ENCODE results near the gene CCSER1.
"Not testable (repeated sequence)": the region's sequence is repeated elsewhere in the genome, so short reads cannot be mapped to it uniquely, and the experiment has no call there.

CCSER1 gene

GRCh38 chr4:91319556-91320268 is 1192.5 kb downstream of the CCSER1 start:
- no peak for DNase-seq

- no peak for DNase-seq
Observed at GRCh38 chr4:91322961-91323360, 1195.8 kb downstream of the CCSER1 start.

DNA sequence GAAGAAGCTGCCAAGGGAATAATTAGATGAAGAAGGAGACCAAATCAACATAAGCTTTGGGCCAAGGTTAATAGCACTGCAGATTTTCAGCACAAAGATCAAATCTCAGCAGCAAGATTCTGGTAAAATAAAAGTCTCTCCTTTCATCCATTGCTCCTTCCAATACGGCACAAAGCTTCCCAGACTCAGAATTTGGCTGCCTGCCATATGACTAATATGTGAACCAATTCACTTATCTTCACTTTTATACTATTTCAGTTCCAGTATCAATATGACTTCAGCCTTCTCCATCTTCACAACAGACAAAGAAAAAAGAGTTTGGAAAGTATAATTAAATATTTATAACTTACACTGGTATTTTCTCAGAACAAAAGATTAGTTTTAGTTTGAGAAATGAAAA is 1198.3 kb downstream of the CCSER1 start:
- no peak for DNase-seq

DNA sequence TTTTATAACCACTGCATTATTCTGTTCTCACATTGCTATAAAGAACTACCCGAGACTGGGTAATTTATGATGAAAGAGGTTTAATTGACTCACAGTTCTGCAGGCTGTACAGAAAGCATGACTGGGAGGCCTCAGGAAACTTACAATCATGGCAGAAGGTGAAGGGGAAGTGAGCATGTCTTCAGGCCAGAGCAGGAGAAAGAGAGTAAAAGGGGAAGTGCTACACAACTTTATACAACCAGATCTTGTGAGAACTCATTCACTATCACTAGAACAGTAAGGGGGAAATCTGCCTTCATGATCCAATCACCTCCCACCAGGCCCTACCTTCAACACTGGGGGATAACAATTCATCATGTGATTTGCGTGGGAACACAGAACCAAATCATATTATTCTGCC is 1199.0 kb downstream of the CCSER1 start:
- not testable (repeated sequence) for DNase-seq

GRCh38 chr4:91330555-91331137 is 1203.5 kb downstream of the CCSER1 start:
- no peak for DNase-seq

GRCh38 chr4:91340822-91341221 is 1213.6 kb downstream of the CCSER1 start:
- DNase-seq = no peak

GRCh38 chr4:91345632-91346031 is 1218.4 kb downstream of the CCSER1 start:
- no peak for DNase-seq

GRCh38 chr4:91356496-91356895 is 1229.3 kb downstream of the CCSER1 start:
- not testable (repeated sequence) for DNase-seq

DNA sequence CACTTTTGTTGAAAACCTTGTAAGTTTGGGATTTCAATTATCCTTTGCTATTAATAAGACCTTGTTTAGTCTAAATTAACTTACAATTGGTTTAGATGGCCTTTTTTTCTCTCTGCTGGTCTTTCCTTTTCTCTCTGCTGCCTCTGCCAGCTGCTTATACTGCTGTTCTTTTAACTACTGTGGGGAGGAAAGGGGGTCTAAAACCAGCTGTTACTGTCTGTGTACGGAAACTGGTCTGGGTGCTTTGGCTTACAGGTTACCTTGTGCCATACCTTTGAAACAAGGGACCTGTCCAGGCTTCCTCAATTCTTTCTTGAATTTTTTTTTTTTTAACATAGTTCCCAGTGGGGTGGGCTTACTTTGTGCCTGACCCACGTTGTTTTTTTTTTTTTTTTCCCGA is 1230.8 kb downstream of the CCSER1 start:
- DNase-seq = not testable (repeated sequence)

DNA sequence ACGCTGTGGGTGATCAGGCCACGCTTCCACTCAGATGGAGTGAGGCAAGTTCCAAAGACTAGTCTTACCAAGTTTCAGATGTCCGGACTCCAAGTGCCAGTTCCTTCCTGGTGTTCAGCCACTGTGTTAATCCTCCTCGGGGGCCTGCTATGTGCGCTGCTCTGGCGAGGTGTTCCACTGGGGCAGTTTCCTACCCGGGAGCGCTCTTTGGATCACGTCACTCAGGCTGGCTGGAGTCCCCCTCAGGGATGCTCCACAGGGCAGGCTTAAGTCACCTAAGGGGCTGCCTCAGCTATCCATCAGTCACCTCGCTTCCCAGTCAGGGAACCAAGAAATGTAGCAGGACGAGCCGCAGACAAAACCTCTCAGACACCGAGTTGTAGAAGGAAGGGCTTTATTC is 1231.4 kb downstream of the CCSER1 start:
- not testable (repeated sequence) for DNase-seq

GRCh38 chr4:91359041-91360031 is 1232.1 kb downstream of the CCSER1 start:
- DNase-seq = no peak

- DNase-seq = no peak
Observed at GRCh38 chr4:91362125-91362524, 1234.9 kb downstream of the CCSER1 start.

DNA sequence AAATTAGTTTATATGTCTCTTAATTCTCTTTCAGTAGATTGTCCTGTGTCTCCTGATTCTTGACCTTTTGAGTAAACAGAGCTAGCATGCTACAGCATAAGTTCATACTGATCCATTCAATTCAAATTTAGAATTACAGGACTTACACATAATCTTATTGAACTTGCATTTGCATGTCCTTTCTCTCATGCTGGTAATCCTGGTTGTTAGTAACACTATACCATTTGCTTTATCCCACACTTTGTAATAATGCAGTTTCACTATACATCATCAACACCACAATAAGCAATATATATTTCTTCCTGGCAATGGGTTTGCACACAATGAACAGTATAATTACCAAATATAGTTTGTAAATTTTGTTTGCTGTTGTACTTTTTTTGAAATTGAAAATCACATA is 1239.4 kb downstream of the CCSER1 start:
- no peak for DNase-seq

GRCh38 chr4:91369116-91369515 is 1241.9 kb downstream of the CCSER1 start:
- no peak for DNase-seq

GRCh38 chr4:91373546-91373945 is 1246.4 kb downstream of the CCSER1 start:
- no peak for DNase-seq

GRCh38 chr4:91405431-91405830 is 1278.2 kb downstream of the CCSER1 start:
- not testable (repeated sequence) for DNase-seq

DNA sequence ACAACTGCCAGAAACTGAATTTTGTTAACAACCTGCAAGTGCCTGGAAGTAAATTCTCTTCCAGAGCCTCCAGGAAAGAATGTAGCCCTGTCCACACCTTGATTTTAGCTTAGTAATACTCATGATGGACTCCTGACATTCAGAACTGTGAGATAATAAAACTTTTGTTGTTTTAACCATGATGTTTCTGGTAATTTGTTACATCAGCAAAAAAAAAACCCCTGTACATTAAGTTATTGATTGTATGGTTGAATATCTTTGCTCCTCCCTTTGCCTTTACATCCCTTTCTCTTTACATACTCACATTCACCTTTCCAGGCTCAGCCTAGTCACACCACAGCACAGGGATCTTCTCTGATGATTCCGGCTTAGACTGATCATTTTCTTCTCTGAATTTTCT is 1294.8 kb downstream of the CCSER1 start:
- no peak for DNase-seq

- no peak for DNase-seq
Observed at GRCh38 chr4:91426725-91427124, 1299.5 kb downstream of the CCSER1 start.

GRCh38 chr4:91427171-91427570 is 1300.0 kb downstream of the CCSER1 start:
- DNase-seq = no peak

DNA sequence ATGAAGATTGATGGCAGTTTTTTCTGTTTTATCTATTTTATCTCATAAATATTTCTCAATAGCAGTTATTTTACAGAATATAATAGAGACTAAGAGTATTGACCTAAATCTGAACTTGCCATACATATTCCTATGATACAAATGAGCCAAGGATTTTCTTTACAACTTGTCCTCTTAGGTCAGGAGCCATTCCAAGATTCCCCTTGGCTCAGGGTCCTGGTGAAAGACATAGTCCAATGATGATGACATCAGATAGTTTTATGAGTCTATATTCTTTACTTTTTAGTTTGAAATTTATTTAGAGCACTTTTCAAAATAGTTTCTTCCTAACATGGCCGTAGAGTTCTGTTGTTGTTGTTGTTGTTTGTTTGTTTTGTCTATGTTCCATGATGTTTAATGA is 1307.4 kb downstream of the CCSER1 start:
- DNase-seq = no peak

- no peak for DNase-seq
Observed at GRCh38 chr4:91436556-91436955, 1309.4 kb downstream of the CCSER1 start.

DNA sequence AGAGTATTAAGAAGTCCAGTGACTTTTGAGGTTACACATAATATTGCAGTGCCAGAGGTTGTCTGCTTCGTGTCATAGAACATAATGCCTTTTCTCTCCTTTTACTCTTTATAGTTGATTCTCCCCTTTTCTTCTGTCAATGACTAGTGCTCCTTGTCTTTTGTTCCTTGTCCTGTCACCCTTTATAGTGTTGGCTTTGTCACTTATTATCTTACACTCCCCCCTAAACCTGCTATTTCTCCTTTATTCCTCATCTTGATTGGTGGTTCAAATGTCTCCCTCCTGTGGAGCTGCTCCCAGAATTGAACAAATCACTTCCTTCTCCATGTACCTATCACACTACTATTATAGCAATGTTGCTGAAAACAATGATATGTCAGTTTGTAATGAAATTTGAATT is 1320.0 kb downstream of the CCSER1 start:
- no peak for DNase-seq

DNA sequence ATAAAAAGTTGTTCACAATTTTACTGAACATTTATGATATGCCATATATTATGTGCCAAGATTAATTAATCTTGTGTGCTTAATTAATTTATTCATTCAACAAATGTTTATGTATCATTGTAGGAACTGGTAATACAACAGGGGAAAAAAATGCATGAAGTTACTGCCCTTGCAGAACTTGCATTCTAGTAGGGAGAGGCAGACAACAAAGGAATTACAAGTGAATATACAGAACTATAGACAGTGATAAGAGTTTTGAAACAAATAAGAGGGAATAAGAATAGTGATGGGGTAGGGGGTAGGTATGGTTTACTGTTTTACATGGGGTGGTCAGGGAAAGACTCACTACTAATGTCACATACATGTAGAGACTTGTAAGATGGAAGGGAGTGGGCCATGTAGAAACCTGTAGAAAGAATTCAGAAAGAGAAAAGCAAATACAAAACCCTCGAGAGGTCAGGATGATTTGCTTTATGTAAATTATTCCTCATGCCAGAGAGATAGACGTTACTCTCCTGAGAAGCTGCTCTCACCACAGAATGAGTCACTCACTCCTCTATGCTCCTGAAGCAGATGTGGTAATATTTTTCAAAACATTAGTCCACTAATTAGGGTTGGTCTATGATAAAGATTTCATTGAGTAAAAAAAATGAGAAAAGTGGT is 1321.6 kb downstream of the CCSER1 start:
- DNase-seq = no peak
